AG04450 (cell line): ENCODE data around the gene GTF2A2. TPM values are rescaled to one million over a fixed set of nuclear protein-coding genes. Genes with fewer than 3 reads are reported as not detected.
"Not testable (repeated sequence)": the region's sequence is repeated elsewhere in the genome, so short reads cannot be mapped to it uniquely, and the experiment has no call there.

Experiments
- CTCF ChIA-PET: fragments of 300-600, 350-600 bp; formaldehyde crosslinking; extraction: SDS; loops from one replicate; lab custom pipeline; 2022; ENCODE audit warnings: antibody characterized with exemption, inconsistent platforms; lab: Charles Lee
- POLR2A ChIA-PET: fragments of 350-600 bp; formaldehyde crosslinking; extraction: SDS; loops from one replicate; lab custom pipeline; 2021; ENCODE audit warnings: antibody characterized with exemption, inconsistent platforms; lab: Yijun Ruan, JAX
- DNase-seq: peaks from one replicate; pipeline ENCODE4 v3.0.0-alpha.2; 2011; ENCODE audit warnings: low read depth, low spot score
- H3K27ac ChIP-seq: one replicate; pipeline ENCODE4 v1.5.1; 2012; ENCODE audit warnings: low read depth, low read length, control low read depth
- H3K27me3 ChIP-seq: one replicate; pipeline ENCODE4 v1.6.0; 2012; ENCODE audit warnings: low read length; ENCODE audit not compliant: control insufficient read depth, insufficient read depth
- H3K4me3 ChIP-seq: 2 replicates; pipeline ENCODE4 v1.5.1; 2011; ENCODE audit warnings: mild to moderate bottlenecking, low read depth, low read length, control low read depth
- H3K9me3 ChIP-seq: 2 replicates; pipeline ENCODE4 v1.5.1; 2012; ENCODE audit warnings: low read length; ENCODE audit not compliant: control insufficient read depth, insufficient read depth
- polyA plus RNA-seq: library from polyadenylated mRNA; depleted of rRNA; stranded (reverse); fragments of >200 nt; gene quantifications from 2 replicates; pipeline ENCODE4 v1.2.3, GENCODE V29; 2011
- TF ChIP-seq, protein P1 (sequence below): IDR thresholded peaks from 2 replicates; pipeline ENCODE4 v1.5.1; 2011; ENCODE audit warnings: low read depth, low read length, control low read depth, inconsistent platforms

The GTF2A2 gene
- polyA plus RNA-seq, 1 experiment: 77.8 TPM

DNA sequence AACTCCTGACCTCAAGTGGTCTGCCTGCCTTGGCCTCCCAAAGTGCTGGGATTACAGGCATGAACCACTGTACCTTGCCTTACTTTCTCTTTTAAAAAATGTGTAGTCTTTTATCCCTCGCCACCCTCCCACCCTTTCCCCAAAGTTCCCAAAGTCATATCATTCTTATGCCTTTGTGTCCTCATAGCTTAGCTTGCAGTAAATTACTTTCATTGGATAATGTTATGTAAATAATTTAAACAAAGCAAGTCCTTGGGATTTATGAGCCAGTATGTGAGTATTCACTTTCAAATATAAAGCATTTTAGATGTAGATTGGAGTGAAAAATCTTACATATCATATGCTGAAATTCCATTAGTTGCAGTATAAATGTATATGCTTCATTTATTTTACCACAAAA is 11.0 kb downstream of the GTF2A2 start:
- no peak overlapping the region for H3K27ac ChIP-seq
- H3K4me3 ChIP-seq: no peak overlapping the region
- no peaks in the 10 kb centered on the region for H3K27me3 ChIP-seq
- no peak for DNase-seq
- CTCF ChIA-PET: interaction anchor here (0.7 to 3.3 kb wide), 2 partner anchors 113 to 117 kb away, joined by 3 to 12 read pairs; no protein-coding TSS in a partner anchor
- TF ChIP-seq, protein P1, sequence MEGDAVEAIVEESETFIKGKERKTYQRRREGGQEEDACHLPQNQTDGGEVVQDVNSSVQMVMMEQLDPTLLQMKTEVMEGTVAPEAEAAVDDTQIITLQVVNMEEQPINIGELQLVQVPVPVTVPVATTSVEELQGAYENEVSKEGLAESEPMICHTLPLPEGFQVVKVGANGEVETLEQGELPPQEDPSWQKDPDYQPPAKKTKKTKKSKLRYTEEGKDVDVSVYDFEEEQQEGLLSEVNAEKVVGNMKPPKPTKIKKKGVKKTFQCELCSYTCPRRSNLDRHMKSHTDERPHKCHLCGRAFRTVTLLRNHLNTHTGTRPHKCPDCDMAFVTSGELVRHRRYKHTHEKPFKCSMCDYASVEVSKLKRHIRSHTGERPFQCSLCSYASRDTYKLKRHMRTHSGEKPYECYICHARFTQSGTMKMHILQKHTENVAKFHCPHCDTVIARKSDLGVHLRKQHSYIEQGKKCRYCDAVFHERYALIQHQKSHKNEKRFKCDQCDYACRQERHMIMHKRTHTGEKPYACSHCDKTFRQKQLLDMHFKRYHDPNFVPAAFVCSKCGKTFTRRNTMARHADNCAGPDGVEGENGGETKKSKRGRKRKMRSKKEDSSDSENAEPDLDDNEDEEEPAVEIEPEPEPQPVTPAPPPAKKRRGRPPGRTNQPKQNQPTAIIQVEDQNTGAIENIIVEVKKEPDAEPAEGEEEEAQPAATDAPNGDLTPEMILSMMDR: no peak
- no peaks in the 10 kb centered on the region for H3K9me3 ChIP-seq
- POLR2A ChIA-PET: interaction anchor here (0.6 to 1.3 kb wide), 2 partner anchors 11 to 15 kb away, joined by 4 to 5 read pairs; partner anchors contain the start of gene GTF2A2

- not testable (repeated sequence) for H3K27me3 ChIP-seq, H3K4me3 ChIP-seq, DNase-seq, H3K9me3 ChIP-seq, H3K27ac ChIP-seq
- ChIA-PET CTCF (interaction anchor here (2.6 kb wide), 1 partner anchor 113 kb away, joined by 13 read pairs; no protein-coding TSS in a partner anchor), POLR2A (interaction anchor here (1.3 kb wide), 1 partner anchor 12 kb away, joined by 5 read pairs; the partner anchor contains the start of gene GTF2A2)
These were observed 11.5 kb downstream of the GTF2A2 start for GRCh38 chr15:59645812-59646211.

- no peak overlapping the region for H3K4me3 ChIP-seq
- no peak for DNase-seq
- H3K27ac ChIP-seq: no peak overlapping the region
- ChIA-PET CTCF (interaction anchor here (1.0 to 2.6 kb wide), 3 partner anchors 12 to 116 kb away, joined by 3 to 13 read pairs (median 8); no protein-coding TSS in a partner anchor), POLR2A (interaction anchor here (0.6 kb wide), 1 partner anchor 13 kb away, joined by 3 read pairs; the partner anchor contains the start of gene GTF2A2)
- no peaks in the 10 kb centered on the region for H3K27me3 ChIP-seq
- TF ChIP-seq, protein P1: no peak
- H3K9me3 ChIP-seq: no peaks in the 10 kb centered on the region
These were observed 12.6 kb downstream of the GTF2A2 start for GRCh38 chr15:59644756-59645155.

- POLR2A ChIA-PET: no interaction called here
- no peak for DNase-seq
These were observed 15.0 kb downstream of the GTF2A2 start for GRCh38 chr15:59642351-59642750.

DNA sequence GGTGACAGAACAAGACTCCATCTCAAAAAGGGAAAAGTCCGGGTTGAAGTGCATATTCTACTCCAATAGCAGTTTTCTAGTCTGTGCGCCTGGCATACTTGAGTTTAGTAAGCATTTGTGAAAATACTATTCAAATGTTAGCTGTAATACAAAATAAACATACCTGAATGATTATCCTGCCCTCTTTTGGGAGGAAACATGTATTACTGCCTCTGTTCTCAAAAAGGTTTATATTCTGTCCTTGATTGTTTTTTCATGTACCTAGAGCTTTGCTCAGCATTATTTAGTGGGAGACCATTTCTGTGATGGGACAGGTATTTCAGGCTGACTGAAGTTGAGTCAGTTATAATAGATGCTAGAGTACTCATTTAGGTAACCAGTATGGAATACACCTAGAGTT is 19.8 kb downstream of the GTF2A2 start:
- H3K27me3 ChIP-seq, H3K9me3 ChIP-seq, H3K4me3 ChIP-seq, DNase-seq, POLR2A ChIA-PET, H3K27ac ChIP-seq: not testable (repeated sequence)
- CTCF ChIA-PET: interaction anchor here (0.8 kb wide), 1 partner anchor 109 kb away, joined by 3 read pairs; no protein-coding TSS in a partner anchor

More at GRCh38 chr15:59642351-59642750, 15.0 kb downstream of the GTF2A2 start:
- CTCF ChIA-PET: interaction anchor here (0.9 to 4.8 kb wide), 5 partner anchors 9 to 113 kb away, joined by 4 to 26 read pairs (median 6); no protein-coding TSS in a partner anchor
- Histone ChIP-seq H3K27me3 (no peaks in the 10 kb centered on the region), H3K27ac (no peak overlapping the region), H3K4me3 (no peak overlapping the region), H3K9me3 (no peaks in the 10 kb centered on the region)
- TF ChIP-seq, protein P1: no peak

DNA sequence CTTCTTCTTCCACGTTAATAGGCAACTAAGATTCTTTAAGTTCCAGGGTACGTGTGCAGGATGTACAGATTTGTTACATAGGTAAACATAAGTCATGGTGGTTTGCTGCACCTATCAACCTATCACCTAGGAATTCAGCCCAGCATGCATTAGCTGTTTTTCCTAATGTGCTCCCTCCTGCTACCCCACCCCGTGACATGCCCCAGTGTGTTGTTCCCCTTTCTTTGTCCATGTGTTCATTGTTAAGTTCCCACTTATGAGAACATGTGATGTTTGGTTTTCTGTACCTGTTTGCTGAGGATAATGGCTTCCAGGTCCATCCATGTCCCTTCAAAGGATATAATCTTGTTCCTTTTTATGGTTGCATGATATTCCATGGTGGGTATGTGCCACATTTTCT is 21.1 kb downstream of the GTF2A2 start:
- no peaks in the 10 kb centered on the region for H3K27me3 ChIP-seq
- DNase-seq: no peak
- ChIA-PET POLR2A (no interaction called here), CTCF (interaction anchor here (0.7 kb wide), 1 partner anchor 107 kb away, joined by 5 read pairs; no protein-coding TSS in a partner anchor)
- TF ChIP-seq, protein P1: no peak
- no peaks in the 10 kb centered on the region for H3K9me3 ChIP-seq
- H3K4me3 ChIP-seq: no peak overlapping the region
- no peak overlapping the region for H3K27ac ChIP-seq
